ENCODE data around the gene SPPL3.

The SPPL3 gene

DNA sequence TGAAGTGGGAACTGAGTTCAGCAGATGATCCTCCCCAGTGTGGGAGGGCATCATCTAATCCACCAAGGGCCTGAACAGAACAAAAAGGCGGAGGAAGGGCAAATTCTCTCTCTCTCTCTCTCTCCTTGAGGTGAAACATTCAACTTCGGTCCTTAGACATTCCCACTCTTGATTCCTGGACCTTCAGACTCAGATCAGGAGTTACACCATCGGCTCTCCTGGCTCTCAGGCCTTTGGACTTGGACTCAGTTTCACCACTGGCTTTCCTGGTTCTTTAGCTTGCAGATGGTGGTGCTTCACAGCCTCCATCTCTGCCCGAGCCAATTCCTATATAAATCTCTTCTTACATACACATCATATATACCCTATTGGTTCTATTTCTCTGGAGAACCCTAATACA lies 73.2 kb downstream of the SPPL3 start:
- H3K27me3 ChIP-seq, result no peaks in the 10 kb centered on the region
- peaks cover 0 to 89% (median 51%) of the 10 kb centered on the region in 4 donors for H3K4me1 ChIP-seq
- no peak overlapping the region for H3K27ac ChIP-seq
- TF ChIP-seq, protein P1, sequence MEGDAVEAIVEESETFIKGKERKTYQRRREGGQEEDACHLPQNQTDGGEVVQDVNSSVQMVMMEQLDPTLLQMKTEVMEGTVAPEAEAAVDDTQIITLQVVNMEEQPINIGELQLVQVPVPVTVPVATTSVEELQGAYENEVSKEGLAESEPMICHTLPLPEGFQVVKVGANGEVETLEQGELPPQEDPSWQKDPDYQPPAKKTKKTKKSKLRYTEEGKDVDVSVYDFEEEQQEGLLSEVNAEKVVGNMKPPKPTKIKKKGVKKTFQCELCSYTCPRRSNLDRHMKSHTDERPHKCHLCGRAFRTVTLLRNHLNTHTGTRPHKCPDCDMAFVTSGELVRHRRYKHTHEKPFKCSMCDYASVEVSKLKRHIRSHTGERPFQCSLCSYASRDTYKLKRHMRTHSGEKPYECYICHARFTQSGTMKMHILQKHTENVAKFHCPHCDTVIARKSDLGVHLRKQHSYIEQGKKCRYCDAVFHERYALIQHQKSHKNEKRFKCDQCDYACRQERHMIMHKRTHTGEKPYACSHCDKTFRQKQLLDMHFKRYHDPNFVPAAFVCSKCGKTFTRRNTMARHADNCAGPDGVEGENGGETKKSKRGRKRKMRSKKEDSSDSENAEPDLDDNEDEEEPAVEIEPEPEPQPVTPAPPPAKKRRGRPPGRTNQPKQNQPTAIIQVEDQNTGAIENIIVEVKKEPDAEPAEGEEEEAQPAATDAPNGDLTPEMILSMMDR (IDR thresholded peaks at IDR 0.05), result no peak
- no peak overlapping the region for H3K4me3 ChIP-seq
- DNase-seq, result no peak
- H3K36me3 ChIP-seq, result no peaks in the 10 kb centered on the region
- H3K9me3 ChIP-seq, result no peaks in the 10 kb centered on the region
- intact Hi-C loops (cut with DNase I; ENCODE audit: low total_unique reads), result no loop called here

DNA sequence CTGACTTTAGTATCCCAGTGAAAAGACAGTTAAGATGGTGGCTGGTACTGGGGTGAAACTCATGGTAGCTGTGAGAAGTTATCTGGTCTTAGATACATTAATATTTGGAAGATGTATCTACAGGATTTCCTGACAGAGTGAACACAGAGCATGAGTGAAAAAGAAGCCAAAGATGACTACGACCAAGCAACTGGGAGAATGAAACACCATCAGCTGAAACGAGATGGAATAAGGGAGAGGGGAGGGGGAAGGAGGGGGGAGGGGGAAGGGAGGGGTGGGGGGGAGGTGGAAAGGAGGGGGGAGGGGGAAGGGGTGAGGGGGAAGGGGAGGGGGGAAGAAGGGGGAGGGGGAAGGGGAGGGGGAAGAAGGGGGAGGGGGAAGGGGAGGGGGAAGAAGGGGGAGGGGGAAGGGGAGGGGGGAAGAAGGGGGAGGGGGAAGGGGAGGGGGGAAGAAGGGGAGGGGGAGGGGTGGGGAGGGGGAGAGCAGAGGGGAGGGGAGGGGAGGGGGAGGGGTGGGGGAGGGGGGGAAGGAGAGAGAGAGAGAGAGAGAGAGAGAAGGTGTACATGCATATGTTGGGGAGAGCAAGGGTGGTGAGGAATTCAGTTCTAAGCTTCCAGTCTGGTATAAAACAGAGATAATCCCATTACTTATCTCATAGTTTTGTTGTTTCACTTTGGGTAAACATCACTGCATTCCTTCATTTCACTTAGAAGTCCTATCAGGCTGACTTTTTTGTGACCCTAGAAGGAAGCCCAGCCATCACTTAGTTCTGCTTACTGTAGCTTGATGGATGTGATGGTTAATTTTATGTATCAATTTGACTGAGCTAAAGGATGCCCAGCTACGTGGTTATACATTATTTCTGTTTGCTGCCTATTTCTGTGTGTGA lies 73.9 kb downstream of the SPPL3 start:
- no peak for DNase-seq

GRCh38 chr12:120826335-120826734 lies 77.8 kb downstream of the SPPL3 start:
- H3K36me3 ChIP-seq, result no peaks in the 10 kb centered on the region
- no peak for DNase-seq

More for the DNA sequence above, 73.9 kb downstream of the SPPL3 start:
- intact Hi-C loops (cut with DNase I; ENCODE audit: low total_unique reads), result no loop called here
- no peaks in the 10 kb centered on the region for H3K27me3 ChIP-seq
- peaks cover 0 to 82% (median 46%) of the 10 kb centered on the region in 4 donors for H3K4me1 ChIP-seq
- no peak overlapping the region for H3K4me3 ChIP-seq
- H3K36me3 ChIP-seq, result no peaks in the 10 kb centered on the region
- TF ChIP-seq, protein P1 (IDR thresholded peaks at IDR 0.05), result no peak
- H3K9me3 ChIP-seq, result no peaks in the 10 kb centered on the region
- H3K27ac ChIP-seq, result no peak overlapping the region

DNA sequence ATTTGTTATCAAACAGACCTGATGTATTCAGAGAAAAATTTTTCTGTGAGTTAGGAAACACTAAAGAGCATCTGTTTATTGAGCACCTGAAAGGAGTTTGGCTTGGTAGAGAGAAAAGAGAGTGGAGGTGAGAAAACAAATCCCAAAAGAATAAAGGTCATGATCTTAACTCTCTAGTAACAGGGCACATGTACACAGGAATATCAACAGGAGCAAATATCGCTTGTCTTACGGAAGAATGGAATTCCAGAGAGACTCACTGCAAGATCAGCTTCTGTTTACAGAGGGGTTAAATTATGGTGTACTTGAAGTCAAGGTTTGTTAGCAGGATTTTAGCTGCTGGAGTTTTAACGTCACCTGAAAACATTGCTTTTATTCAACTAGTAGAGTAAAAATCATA lies 78.8 kb downstream of the SPPL3 start:
- intact Hi-C loops (cut with DNase I; ENCODE audit: low total_unique reads), result no loop called here
- H3K4me3 ChIP-seq, result no peak overlapping the region
- H3K27ac ChIP-seq, result no peak overlapping the region
- no peaks in the 10 kb centered on the region for H3K9me3 ChIP-seq
- H3K36me3 ChIP-seq, result no peaks in the 10 kb centered on the region
- H3K4me1 ChIP-seq, result peaks cover 0 to 36% (median 19%) of the 10 kb centered on the region in 4 donors
- no peaks in the 10 kb centered on the region for H3K27me3 ChIP-seq
- DNase-seq, result no peak
- TF ChIP-seq, protein P1 (IDR thresholded peaks at IDR 0.05), result no peak

More at GRCh38 chr12:120826335-120826734, 77.8 kb downstream of the SPPL3 start:
- H3K27ac ChIP-seq, result no peak overlapping the region
- peaks cover 0 to 44% (median 20%) of the 10 kb centered on the region in 4 donors for H3K4me1 ChIP-seq
- intact Hi-C loops (cut with DNase I; ENCODE audit: low total_unique reads), result no loop called here
- no peaks in the 10 kb centered on the region for H3K9me3 ChIP-seq
- TF ChIP-seq, protein P1 (IDR thresholded peaks at IDR 0.05), result no peak
- H3K4me3 ChIP-seq, result no peak overlapping the region
- H3K27me3 ChIP-seq, result no peaks in the 10 kb centered on the region

GRCh38 chr12:120822832-120823503 lies 81.2 kb downstream of the SPPL3 start:
- no peaks in the 10 kb centered on the region for H3K36me3 ChIP-seq
- no peak for DNase-seq
- TF ChIP-seq, protein P1 (IDR thresholded peaks at IDR 0.05), result no peak
- no peak overlapping the region for H3K27ac ChIP-seq
- peaks cover 0 to 17% (median 9%) of the 10 kb centered on the region in 4 donors for H3K4me1 ChIP-seq
- H3K9me3 ChIP-seq, result no peaks in the 10 kb centered on the region
- H3K27me3 ChIP-seq, result no peaks in the 10 kb centered on the region
- intact Hi-C loops (cut with DNase I; ENCODE audit: low total_unique reads), result no loop called here
- H3K4me3 ChIP-seq, result no peak overlapping the region

Data from tibial artery (tissue), 4 donors.